Heart left ventricle (tissue), 13 donors: ENCODE measurements around the gene STK24.

Experiments
- CTCF ChIP-seq, 12 donors: fragments of 200-600 bp; sonication (generic) in 4 of 12; IDR thresholded peaks; one replicate each; pipeline versions ENCODE4 v1.5.0 to v1.8.0; 2018 to 2022; ENCODE audit warnings: antibody characterized with exemption in 12 of 12, mild to moderate bottlenecking in 5 of 12
- POLR2A ChIP-seq, 2 donors: fragments of 450-650 bp; IDR thresholded peaks; one replicate each; pipeline ENCODE4 v1.6.1; 2017; ENCODE audit warnings: antibody characterized with exemption in 2 of 2, mild to moderate bottlenecking in 2 of 2, moderate library complexity in 2 of 2
- donor health status: ischemic (EF 13 %, LVEDD 7.1; RV severe dilation, severe dysfunction).
- donor health status: DM: no; HTN: yes; CAD: no.
- donor health status: DM: no; HTN: no; CAD: no.
- donor health status: ischemic (EF 25% LVEDD 6.9; RV normal size, moderate dysfunction).
- donor health status: ischemic (EF 25% LVEDD 5.7; RV mildly dilated, moderate dysfunction).
- donor health status: ischemic (EF 35%, LVEDD 5.7; RV mildly dilated, moderate dysfunction).
- donor health status: nonischemic (EF 11% LVEDD 7.7; RV severe dilation, severe dysfunction).
- donor health status: DM: yes; HTN: yes; CAD: no.
- donor health status: PGD.
- donor health status: ischemic (EF 29% LVEDD 5.4; RV normal size, mild dysfunction).
- donor health status: nonischemic (EF 23%, LVEDD 6.1; RV moderate dilation, normal function).

- no peak for TF ChIP-seq CTCF (IDR thresholded peaks at IDR 0.05)
- no peak for TF ChIP-seq POLR2A (IDR thresholded peaks at IDR 0.05)
Measured at GRCh38 chr13:98547455-98547854, 29.5 kb downstream of the STK24 start.
